OCI-LY7 (cell line): ENCODE measurements around the gene KCNJ12. TPM values are rescaled to one million over a fixed set of nuclear protein-coding genes. Genes with fewer than 3 reads are reported as not detected.

ENCODE experiments used
- BruUV-seq: library from RNA; stranded (reverse); fragments of 400-500 nt; replicated peaks from 2 replicates; lab custom pipeline; 2021; lab: Mats Ljungman, UMichigan
- CTCF ChIA-PET: fragments of 300-600 bp; sonication (Branson Sonifier 250); formaldehyde crosslinking; loops from one replicate; lab custom pipeline; 2022; ENCODE audit warnings: antibody characterized with exemption; ENCODE audit not compliant: unreplicated experiment; lab: Charles Lee
- POLR2A ChIA-PET: fragments of 300-600 bp; sonication (Branson Sonifier 250); formaldehyde crosslinking; loops from one replicate; lab custom pipeline; 2022; ENCODE audit warnings: antibody characterized with exemption; lab: Charles Lee
- DNase-seq: peaks from one replicate; pipeline ENCODE4 v3.0.0-alpha.2; 2015; ENCODE audit warnings: low spot score
- H2AFZ ChIP-seq: fragments of 200-600 bp; sonication (generic), shearing (Covaris generic); 2 replicates; pipeline ENCODE4 v1.6.1; 2014; ENCODE audit warnings: mild to moderate bottlenecking, antibody characterized with exemption, low read length, moderate library complexity
- H3K27ac ChIP-seq: fragments of 200-600 bp; sonication (generic); 2 replicates; pipeline ENCODE4 v1.5.1; 2014; ENCODE audit warnings: mixed run types, low read depth, mild to moderate bottlenecking, moderate library complexity, low read length, inconsistent platforms; ENCODE audit not compliant: poor library complexity, severe bottlenecking
- H3K36me3 ChIP-seq: fragments of 200-600 bp; sonication (generic); 2 replicates; pipeline ENCODE4 v1.6.1; 2014; ENCODE audit warnings: mild to moderate bottlenecking, antibody characterized with exemption, low read length, moderate library complexity, mixed read lengths; ENCODE audit not compliant: insufficient read depth
- H3K4me1 ChIP-seq: fragments of 200-600 bp; sonication (generic); 2 replicates; pipeline ENCODE4 v1.5.1; 2014; ENCODE audit warnings: mild to moderate bottlenecking, low read length; ENCODE audit not compliant: insufficient read depth, poor library complexity, severe bottlenecking
- H3K4me2 ChIP-seq: fragments of 200-600 bp; sonication (generic); 2 replicates; pipeline ENCODE4 v1.6.1; 2014; ENCODE audit warnings: mild to moderate bottlenecking, low read length
- H3K4me3 ChIP-seq: fragments of 200-600 bp; sonication (generic); 2 replicates; pipeline ENCODE4 v1.5.1; 2014; ENCODE audit warnings: mild to moderate bottlenecking, low read depth, low read length; ENCODE audit not compliant: poor library complexity, severe bottlenecking
- H3K79me2 ChIP-seq: fragments of 200-600 bp; sonication (generic); 2 replicates; pipeline ENCODE4 v1.6.1; 2016; ENCODE audit warnings: low read depth, mild to moderate bottlenecking, low read length, moderate library complexity, mixed read lengths; ENCODE audit not compliant: insufficient read depth
- H3K9me2 ChIP-seq: fragments of 200-600 bp; sonication (generic); 2 replicates; pipeline ENCODE4 v1.6.1; 2016; ENCODE audit warnings: mild to moderate bottlenecking, low read length, mixed read lengths; ENCODE audit not compliant: insufficient read depth
- H3K9me3 ChIP-seq: fragments of 200-600 bp; sonication (generic); 2 replicates; pipeline ENCODE4 v1.6.1; 2014; ENCODE audit warnings: mild to moderate bottlenecking, mixed run types, low read length, mixed read lengths
- H4K20me1 ChIP-seq: fragments of 200-600 bp; sonication (generic); 2 replicates; pipeline ENCODE4 v1.6.1; 2014; ENCODE audit warnings: mild to moderate bottlenecking, antibody characterized with exemption, low read length, moderate library complexity, mixed read lengths; ENCODE audit not compliant: insufficient read depth
- CTCF ChIP-seq: fragments of 200-600 bp; sonication (generic); conservative IDR thresholded peaks from 2 replicates; pipeline ENCODE4 v1.5.1; 2014; ENCODE audit warnings: mild to moderate bottlenecking, antibody characterized with exemption, low read length, moderate library complexity, mixed read lengths
- EZH2phosphoT487 ChIP-seq: fragments of 200-600 bp; sonication (generic); IDR thresholded peaks from 2 replicates; pipeline ENCODE4 v1.6.1; 2018; ENCODE audit warnings: low read depth, borderline replicate concordance, mild to moderate bottlenecking, mixed run types, antibody characterized with exemption, low read length, moderate library complexity, mixed read lengths
- intact Hi-C: fragments of 100-400 bp; cut with micrococcal nuclease; formaldehyde crosslinking; loops from one replicate; pipeline ENCODE4 v1.10.0; 2022; ENCODE audit not compliant: unreplicated experiment
- total RNA-seq, 2 experiments: library from RNA; depleted of rRNA in 1 of 2; stranded (reverse); fragments of >200 nt in 1 of 2; shearing (Covaris generic) in 1 of 2; gene quantifications; 2 replicates each; pipeline ENCODE4 v1.2.3, GENCODE V29; 2014 to 2022

Gene KCNJ12
- total RNA-seq, 2 experiments from 2014 or later: 0.16 to 0.17 TPM

GRCh38 chr17:21467739-21468490 lies 91.8 kb downstream of the KCNJ12 start:
- H3K4me3 ChIP-seq: no peak overlapping the region
- BruUV-seq: no TSS peak
- H3K27ac ChIP-seq: no peak overlapping the region
- no peak overlapping the region for H2AFZ ChIP-seq
- ChIA-PET POLR2A (no interaction called here), CTCF (no interaction called here)
- H3K4me1 ChIP-seq: no peaks in the 10 kb centered on the region
- no peaks in the 10 kb centered on the region for H4K20me1 ChIP-seq
- DNase-seq: no peak
- H3K36me3 ChIP-seq: no peaks in the 10 kb centered on the region
- intact Hi-C loops: no loop called here
- H3K9me2 ChIP-seq: no peaks in the 10 kb centered on the region
- TF ChIP-seq CTCF: no peak
- no peak for TF ChIP-seq EZH2phosphoT487
- no peaks in the 10 kb centered on the region for H3K9me3 ChIP-seq
- H3K4me2 ChIP-seq: no peak overlapping the region
- no peaks in the 10 kb centered on the region for H3K79me2 ChIP-seq

Other genes starting within 250 kb of the KCNJ12 start
- 11.6 and 16.0 TPM in 2 replicates for gene DHRS7B, start 249.4 kb upstream of the KCNJ12 start, total RNA-seq (2014; rRNA removed; shearing (Covaris generic))
- 15.8 and 16.5 TPM in 2 replicates for gene DHRS7B, start 249.4 kb upstream of the KCNJ12 start, total RNA-seq (2022)
- gene TMEM11, start 162.2 kb upstream of the KCNJ12 start, total RNA-seq (2014; rRNA removed; shearing (Covaris generic)): 26.8 and 27.3 TPM in 2 replicates
- gene TMEM11, start 162.2 kb upstream of the KCNJ12 start, total RNA-seq (2022): 32.7 and 34.0 TPM in 2 replicates
- 0.41 and 0.85 TPM in 2 replicates for gene NATD1, start 122.9 kb upstream of the KCNJ12 start, total RNA-seq (2014; rRNA removed; shearing (Covaris generic))
- gene NATD1, start 122.9 kb upstream of the KCNJ12 start, total RNA-seq (2022): 6.0 and 6.8 TPM in 2 replicates
- 13.6 and 27.8 TPM in 2 replicates for gene MAP2K3, start 91.6 kb upstream of the KCNJ12 start, total RNA-seq (2014; rRNA removed; shearing (Covaris generic))
- 70.3 and 71.5 TPM in 2 replicates for gene MAP2K3, start 91.6 kb upstream of the KCNJ12 start, total RNA-seq (2022)